ENCODE measurements around the gene SELENOF. TPM values are rescaled to one million over a fixed set of nuclear protein-coding genes. Genes with fewer than 3 reads are reported as not detected.

The SELENOF gene
- total and polyA plus RNA-seq, 2 of the 13 experiments (the other 11 are each of a cell fraction or from before 2014, with no cell fraction given), result 133 to 163 TPM

- TF ChIP-seq ZZZ3 (CRISPR knock-in tag; IDR thresholded peaks at IDR 0.05; ENCODE audit: borderline replicate concordance) (no peak; the same call in 1 of the 2 replicates), ETV5 (CRISPR knock-in tag; IDR thresholded peaks at IDR 0.05; ENCODE audit: borderline replicate concordance) (no peak), KLF15 (CRISPR knock-in tag; IDR thresholded peaks at IDR 0.05; ENCODE audit: borderline replicate concordance) (no peak), FLYWCH1 (CRISPR knock-in tag; IDR thresholded peaks at IDR 0.05) (no peak), XRCC5 (optimal IDR thresholded peaks at IDR 0.05; ENCODE audit: low read length) (peak; percentile 44), ZNF773 (CRISPR knock-in tag; IDR thresholded peaks at IDR 0.05; ENCODE audit: borderline replicate concordance) (no peak), ZBTB8A (CRISPR knock-in tag; IDR thresholded peaks at IDR 0.05; ENCODE audit: borderline replicate concordance, low read depth) (no peak), FOXP1 (IDR thresholded peaks at IDR 0.05) (no peak), FOXP1 (CRISPR knock-in tag; IDR thresholded peaks at IDR 0.05) (no peak), ATF2 (CRISPR knock-in tag; IDR thresholded peaks at IDR 0.05) (no peak), PRDM4 (CRISPR knock-in tag; IDR thresholded peaks at IDR 0.05; ENCODE audit: borderline replicate concordance) (no peak), PRDM10 (CRISPR knock-in tag; IDR thresholded peaks at IDR 0.05; ENCODE audit: low read depth) (no peak), NAIF1 (CRISPR knock-in tag; IDR thresholded peaks at IDR 0.05; ENCODE audit: borderline replicate concordance) (no peak), CBX2 (IDR thresholded peaks at IDR 0.05; ENCODE audit: low read depth, low read length) (no peak), CBX2 (CRISPR knock-in tag; IDR thresholded peaks at IDR 0.05; ENCODE audit: low read depth) (no peak), SRSF1 (optimal IDR thresholded peaks at IDR 0.05; ENCODE audit: low read depth, low read length) (no peak), HOXA3 (CRISPR knock-in tag; IDR thresholded peaks at IDR 0.05) (peak; percentile 55; the same call in 1 of the 2 replicates), ZNF775 (CRISPR knock-in tag; IDR thresholded peaks at IDR 0.05; ENCODE audit: borderline replicate concordance) (no peak)
Measured at GRCh38 chr1:86913896-86914600, at the start of gene SELENOF (continued).
